ENCODE data around the gene TTC39B. TPM values are rescaled to one million over a fixed set of nuclear protein-coding genes. Genes with fewer than 3 reads are reported as not detected.

TTC39B gene
- total and polyA plus RNA-seq, 2 of the 8 experiments (the other 6 are each of a cell fraction or from before 2014, with no cell fraction given): 1.6 to 10.9 TPM

- H3K18ac ChIP-seq (ENCODE audit: extremely low read depth, low read length): no peak overlapping the region
- H4K91ac ChIP-seq (replicated peaks; ENCODE audit: insufficient read length, low read length): no peak overlapping the region
Measured at GRCh38 chr9:15180124-15180523, 126.9 kb downstream of the TTC39B start.

More at GRCh38 chr9:15180124-15180523, 126.9 kb downstream of the TTC39B start:
- Histone ChIP-seq H3K4me2 (ENCODE audit: insufficient read depth in 1 of 2, low read depth in 2 of 2, low read length in 2 of 2) (no peak overlapping the region), H3K79me2 (ENCODE audit: control insufficient read depth in 1 of 2, insufficient read depth in 2 of 2, low read length in 2 of 2) (no peaks in the 10 kb centered on the region), H4K5ac (ENCODE audit: insufficient read length, low read depth, low read length) (no peak overlapping the region), H2BK12ac (ENCODE audit: low read depth, low read length) (no peak overlapping the region), H3K4ac (replicated peaks; ENCODE audit: insufficient read length, low read depth, low read length) (no peak overlapping the region), H3K14ac (ENCODE audit: insufficient read length) (no peak overlapping the region), H2AK5ac (ENCODE audit: low read depth, low read length) (no peak overlapping the region), H3K23ac (ENCODE audit: insufficient read length) (no peak overlapping the region), H3K4me3 (ENCODE audit: extremely low read depth in 1 of 4, insufficient read depth in 2 of 4, low read depth in 3 of 4, low read length in 4 of 4) (no peak overlapping the region), H2BK20ac (ENCODE audit: low read length) (no peak overlapping the region), H3K4me1 (replicated peaks in 1 of 4; ENCODE audit: control insufficient read depth in 3 of 4, insufficient read depth in 4 of 4, low read length in 3 of 4) (no peaks in the 10 kb centered on the region), H3K9me3 (ENCODE audit: insufficient read depth in 2 of 2, low read depth in 1 of 2, low read length in 1 of 2) (no peaks in the 10 kb centered on the region), H4K8ac (ENCODE audit: extremely low read depth, insufficient read depth, low read length) (no peak overlapping the region), H2BK5ac (ENCODE audit: low read depth, low read length) (no peak overlapping the region), H2BK15ac (ENCODE audit: low read length) (no peak overlapping the region), H2AFZ (ENCODE audit: low read length) (no peak overlapping the region), H2BK120ac (replicated peaks; ENCODE audit: low read depth, low read length) (no peak overlapping the region), H3K56ac (replicated peaks; ENCODE audit: insufficient read length, low read depth, low read length) (no peak overlapping the region), H3K23me2 (ENCODE audit: low read depth, low read length) (no peaks in the 10 kb centered on the region), H3K79me1 (ENCODE audit: low read depth, low read length) (no peaks in the 10 kb centered on the region), H3K27ac (ENCODE audit: low read depth, low read length) (no peak overlapping the region), H4K20me1 (replicated peaks in 1 of 2; ENCODE audit: control insufficient read depth in 1 of 2, insufficient read depth in 2 of 2, low read length in 2 of 2) (no peaks in the 10 kb centered on the region), H3K36me3 (ENCODE audit: control insufficient read depth in 2 of 4, insufficient read depth in 4 of 4, low read length in 3 of 4) (no peaks in the 10 kb centered on the region), H3K9ac (replicated peaks in 1 of 4; ENCODE audit: extremely low read depth in 1 of 4, low read depth in 3 of 4, low read length in 3 of 4) (no peak overlapping the region), H3K27me3 (replicated peaks in 1 of 4; ENCODE audit: control insufficient read depth in 3 of 4, extremely low read depth in 1 of 4, insufficient read depth in 3 of 4, low read length in 3 of 4) (no peaks in the 10 kb centered on the region)
- CTCF ChIA-PET (ENCODE audit: partially characterized antibody): interaction anchor here (1.9 kb wide), 1 partner anchor 10 kb away, joined by 4 read pairs; no protein-coding TSS in a partner anchor
- 89% methylated on average over 1 of the region's 1 CpG; no CpG with 5 or more reads in 1 of the 2 experiments for WGBS, 2 experiments (ENCODE audit: extremely low coverage in 1 of 2, insufficient coverage in 1 of 2, insufficient read length in 1 of 2, insufficient replicate concordance in 2 of 2, low coverage in 1 of 2, low lambda C conversion rate in 2 of 2, missing lambda C conversion rate in 1 of 2)
- TF ChIP-seq KDM5A (IDR thresholded peaks at IDR 0.05; ENCODE audit: low read length) (no peak), POLR2AphosphoS5 (IDR thresholded peaks at IDR 0.05; ENCODE audit: low read depth, low read length) (no peak), RXRA (IDR thresholded peaks at IDR 0.05; ENCODE audit: insufficient read depth, low read depth, low read length) (no peak), KDM4A (IDR thresholded peaks at IDR 0.05; ENCODE audit: low read depth, low read length, severe bottlenecking) (no peak), CREB1 (IDR thresholded peaks at IDR 0.05) (no peak), POU5F1 (IDR thresholded peaks at IDR 0.05; ENCODE audit: low read depth, low read length) (no peak), SIN3A (conservative IDR thresholded peaks at IDR 0.05 in 1 of 2, IDR thresholded peaks at IDR 0.05 in 1 of 2; ENCODE audit: low read depth in 1 of 2, low read length in 2 of 2) (no peak), SRF (IDR thresholded peaks at IDR 0.05; ENCODE audit: low read depth, low read length) (no peak)
- TF ChIP-seq, protein P1, sequence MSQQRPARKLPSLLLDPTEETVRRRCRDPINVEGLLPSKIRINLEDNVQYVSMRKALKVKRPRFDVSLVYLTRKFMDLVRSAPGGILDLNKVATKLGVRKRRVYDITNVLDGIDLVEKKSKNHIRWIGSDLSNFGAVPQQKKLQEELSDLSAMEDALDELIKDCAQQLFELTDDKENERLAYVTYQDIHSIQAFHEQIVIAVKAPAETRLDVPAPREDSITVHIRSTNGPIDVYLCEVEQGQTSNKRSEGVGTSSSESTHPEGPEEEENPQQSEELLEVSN (IDR thresholded peaks at IDR 0.05): no peak
- FAIRE-seq: no peak
- POLR2A ChIA-PET (ENCODE audit: partially characterized antibody): no interaction called here
- DNase-seq (ENCODE audit: low read depth in 1 of 2, low spot score in 2 of 2): no peak

Data from H1 (cell line).